Kidney (tissue), 14 donors: ENCODE measurements around the gene DDAH1. TPM values are rescaled to one million over a fixed set of nuclear protein-coding genes. Genes with fewer than 3 reads are reported as not detected.

Experiments used
- DNase-seq, 5 donors: peaks; one replicate each; pipeline ENCODE4 v3.0.0-alpha.2; 2013 to 2020
- FAIRE-seq: peaks from 2 replicates; lab custom pipeline; 2012; peaks lifted over from hg19 to GRCh38; lab: Jason Lieb, UNC
- H3K27ac ChIP-seq, 2 donors: one replicate each; pipeline ENCODE4 v1.7.0; 2013; ENCODE audit warnings: low read depth in 2 of 2, low read length in 2 of 2, inconsistent platforms in 1 of 2
- H3K27me3 ChIP-seq: one replicate; pipeline ENCODE4 v1.7.1; 2013; ENCODE audit warnings: low read length, inconsistent platforms; ENCODE audit not compliant: control insufficient read depth, insufficient read depth
- H3K36me3 ChIP-seq, 3 donors: one replicate each; pipeline versions ENCODE4 v1.7.0 to v1.7.1; 2013; ENCODE audit warnings: low read length in 3 of 3, control low read depth in 1 of 3, inconsistent platforms in 1 of 3; ENCODE audit not compliant: insufficient read depth in 3 of 3, control insufficient read depth in 2 of 3
- H3K4me1 ChIP-seq, 3 donors: one replicate each; pipeline versions ENCODE4 v1.7.0 to v1.7.1; 2013; ENCODE audit warnings: low read length in 3 of 3, inconsistent platforms in 1 of 3, low read depth in 1 of 3; ENCODE audit not compliant: control insufficient read depth in 2 of 3, insufficient read depth in 2 of 3
- H3K4me3 ChIP-seq, 3 donors: one replicate each; pipeline versions ENCODE4 v1.7.0 to v1.8.1; 2013; ENCODE audit warnings: low read length in 3 of 3, control low read depth in 1 of 3, inconsistent platforms in 1 of 3
- H3K9ac ChIP-seq, 3 donors: one replicate each; pipeline versions ENCODE4 v1.7.0 to v1.7.1; 2013; ENCODE audit warnings: low read length in 3 of 3, control low read depth in 1 of 3, inconsistent platforms in 1 of 3
- H3K9me3 ChIP-seq, 3 donors: one replicate each; pipeline versions ENCODE4 v1.7.0 to v1.7.1; 2013; ENCODE audit warnings: low read length in 3 of 3, control low read depth in 1 of 3, inconsistent platforms in 1 of 3; ENCODE audit not compliant: control insufficient read depth in 2 of 3, insufficient read depth in 1 of 3
- CTCF ChIP-seq: IDR thresholded peaks from 3 replicates; pipeline ENCODE4 v1.5.1; 2012; ENCODE audit warnings: mild to moderate bottlenecking, moderate library complexity, borderline replicate concordance; ENCODE audit not compliant: insufficient read depth; ENCODE audit errors: extremely low read depth
- intact Hi-C: fragments of 100-400 bp; cut with DNase I; formaldehyde crosslinking; loops from one replicate; pipeline ENCODE4 v1.11.1; 2022
- polyA plus RNA-seq: library from polyadenylated mRNA; stranded (reverse); fragments of 350-450 nt; fragmentation: Illumina TruSeq; extraction: RNeasy Lipid Tissue Mini Kit (QIAGEN cat#74804); gene quantifications from one replicate; pipeline ENCODE4 v1.2.3, GENCODE V29; 2014; ENCODE audit warnings: low read depth, low replicate concordance; ENCODE audit not compliant: insufficient read depth
- total RNA-seq: library from RNA; stranded (reverse); fragmentation: NEBNext Ultra II Directional; extraction: Animal tissue kit (Norgen Biotek cat#: 25700); gene quantifications from one replicate; pipeline ENCODE4 v1.2.1, GENCODE V29; 2021
- donor health status: control.
- donor health status: control.
- donor health status: control.
- donor health status: control.
- donor health status: control.
- donor health status: DM: yes; HTN: yes; CAD: no.
- donor health status: Normal renal cell carcinoma (clear cell type).

DDAH1 gene
- total and polyA plus RNA-seq, 2 donors from 2014 or later: 73.1 to 98.9 TPM

GRCh38 chr1:85440612-85441011, 24.3 kb downstream of the DDAH1 start:
- DNase-seq (no peak), FAIRE-seq (no peak)
- Histone ChIP-seq H3K4me1 (peaks cover 3 to 31% (median 4%) of the 10 kb centered on the region in 3 donors), H3K27ac (peak overlapping the region in 1 of 2 donors; percentile 38), H3K27me3 (no peaks in the 10 kb centered on the region), H3K9ac (no peak overlapping the region), H3K36me3 (no peaks in the 10 kb centered on the region), H3K9me3 (no peaks in the 10 kb centered on the region), H3K4me3 (no peak overlapping the region)
- TF ChIP-seq CTCF: no peak
- intact Hi-C loops: no loop called here

GRCh38 chr1:85438353-85438752, 26.6 kb downstream of the DDAH1 start:
- Histone ChIP-seq H3K36me3 (no peaks in the 10 kb centered on the region), H3K4me3 (no peak overlapping the region), H3K9ac (no peak overlapping the region), H3K27ac (peak overlapping the region in 1 of 2 donors; percentile 77), H3K4me1 (peaks cover 3 to 31% (median 4%) of the 10 kb centered on the region in 3 donors), H3K27me3 (no peaks in the 10 kb centered on the region), H3K9me3 (no peaks in the 10 kb centered on the region)
- DNase-seq: peak in 3 of 5 donors; percentile 56 to 82 (median 74)
- intact Hi-C loops: no loop called here
- TF ChIP-seq CTCF: no peak
- peak; percentile 13 for FAIRE-seq

GRCh38 chr1:85437139-85437538, 27.8 kb downstream of the DDAH1 start:
- DNase-seq (no peak), FAIRE-seq (no peak)

More at GRCh38 chr1:85437139-85437538, 27.8 kb downstream of the DDAH1 start:
- Histone ChIP-seq H3K9me3 (no peaks in the 10 kb centered on the region), H3K27me3 (no peaks in the 10 kb centered on the region), H3K27ac (no peak overlapping the region), H3K4me3 (no peak overlapping the region), H3K9ac (no peak overlapping the region), H3K36me3 (no peaks in the 10 kb centered on the region), H3K4me1 (peaks cover 3 to 31% (median 4%) of the 10 kb centered on the region in 3 donors)
- intact Hi-C loops: no loop called here
- TF ChIP-seq CTCF: no peak
